ENCODE measurements around the gene MYLIP. TPM values are rescaled to one million over a fixed set of nuclear protein-coding genes. Genes with fewer than 3 reads are reported as not detected.
A peak's percentile ranks its signal among the peaks of the same experiment; 100 is the strongest.
"Not testable (repeated sequence)": the region's sequence is repeated elsewhere in the genome, so short reads cannot be mapped to it uniquely, and the experiment has no call there.

MYLIP gene
- total RNA-seq, 1 experiment from 2014 or later: 10.5 TPM

- no peak for DNase-seq (ENCODE audit: low read depth)
Measured at GRCh38 chr6:16173167-16173940, 44.5 kb downstream of the MYLIP start.

DNA sequence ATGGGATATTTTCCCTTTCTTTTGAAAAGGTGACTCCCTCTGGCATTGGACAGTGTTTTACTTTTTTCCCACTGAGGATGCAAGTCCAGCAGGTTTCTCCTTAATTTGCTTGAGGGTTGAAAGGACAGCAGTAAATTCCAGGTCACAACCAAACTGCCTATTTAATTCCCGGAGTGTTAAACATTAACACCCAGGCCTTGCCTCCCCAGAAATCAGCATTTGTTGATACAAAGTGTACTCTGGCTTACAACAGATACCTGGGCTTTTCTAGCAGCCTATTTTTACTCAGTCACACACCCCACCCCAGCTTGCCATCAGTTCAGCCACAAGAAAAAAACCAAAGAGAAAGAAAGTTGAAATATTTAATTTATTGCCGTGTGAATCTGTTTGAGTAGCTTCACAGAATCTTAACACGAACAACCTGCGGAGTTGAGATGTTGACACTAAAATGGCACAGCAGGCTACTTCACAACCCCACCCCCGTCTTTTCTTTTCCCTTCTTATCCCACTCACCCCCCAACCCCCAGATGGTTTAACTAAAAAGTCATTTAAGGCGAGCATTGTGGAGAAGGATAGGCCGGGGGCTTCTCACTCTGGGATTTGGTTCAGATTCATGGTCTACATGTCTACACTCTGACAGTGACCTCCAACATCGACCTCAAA is 45.7 kb downstream of the MYLIP start:
- no peak for DNase-seq (ENCODE audit: low read depth)

- DNase-seq (ENCODE audit: low read depth): not testable (repeated sequence)
Measured at GRCh38 chr6:16176600-16176999, 47.7 kb downstream of the MYLIP start.

GRCh38 chr6:16177881-16178280 is 49.0 kb downstream of the MYLIP start:
- DNase-seq (ENCODE audit: low read depth): no peak

DNA sequence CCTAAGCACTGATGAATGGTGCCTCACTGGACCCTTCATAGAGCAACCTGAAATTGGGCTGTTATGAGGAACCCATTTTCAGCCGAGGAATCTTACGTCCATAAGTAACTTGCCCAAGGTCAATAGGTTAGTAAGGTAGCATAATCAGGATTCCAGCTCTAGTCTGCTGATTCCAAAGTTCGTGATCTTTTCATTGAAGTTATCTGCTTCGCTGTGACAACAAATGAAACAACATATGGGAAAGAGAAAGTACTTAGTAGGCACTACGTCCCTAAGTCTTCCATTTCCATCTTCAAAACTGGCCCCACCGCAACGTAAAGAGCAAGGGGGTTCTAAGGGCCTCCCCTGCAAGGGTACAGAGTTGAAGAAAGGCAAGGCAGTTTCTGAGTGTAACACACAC is 49.5 kb downstream of the MYLIP start:
- DNase-seq (ENCODE audit: low read depth): no peak

GRCh38 chr6:16179063-16179462 is 50.2 kb downstream of the MYLIP start:
- DNase-seq (ENCODE audit: low read depth): no peak

- no peak for DNase-seq (ENCODE audit: low read depth)
Measured at GRCh38 chr6:16179970-16180431, 51.1 kb downstream of the MYLIP start.

DNA sequence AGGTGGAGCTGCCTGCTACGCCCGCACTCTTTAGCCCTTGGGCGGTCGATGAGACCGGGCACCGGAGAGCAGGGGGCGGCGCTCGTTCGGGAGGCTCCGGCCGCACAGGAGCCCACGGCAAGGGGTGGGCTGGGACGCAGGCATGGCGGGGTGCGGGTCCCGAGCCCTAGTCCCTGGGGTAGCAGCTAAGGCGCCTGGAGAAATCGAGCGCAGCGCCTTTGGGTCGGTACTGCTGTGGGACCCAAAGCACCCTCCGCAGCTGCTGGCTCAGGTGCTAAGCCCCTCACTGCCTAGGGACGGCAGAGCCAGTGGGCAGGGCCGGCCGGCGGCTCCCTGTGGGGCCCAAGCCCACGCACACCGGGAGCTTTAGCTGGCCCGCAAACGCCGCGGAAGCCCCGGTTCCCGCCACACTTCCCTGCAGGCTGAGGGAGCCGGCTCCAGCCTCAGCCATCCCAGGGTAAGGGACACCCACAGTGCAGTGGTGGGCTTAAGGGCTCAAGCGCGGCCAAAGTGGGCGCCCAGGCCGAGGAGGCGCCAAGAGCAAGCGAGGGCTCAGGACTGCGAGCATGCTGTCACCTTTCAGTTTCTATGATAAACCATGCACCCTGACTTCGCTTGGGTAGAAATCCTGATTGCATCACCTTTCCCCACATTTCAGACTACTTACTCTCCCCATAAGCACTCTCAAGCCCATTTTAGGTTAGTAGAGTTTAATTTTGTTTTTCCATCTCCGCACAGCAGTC is 52.0 kb downstream of the MYLIP start:
- DNase-seq (ENCODE audit: low read depth): no peak

DNA sequence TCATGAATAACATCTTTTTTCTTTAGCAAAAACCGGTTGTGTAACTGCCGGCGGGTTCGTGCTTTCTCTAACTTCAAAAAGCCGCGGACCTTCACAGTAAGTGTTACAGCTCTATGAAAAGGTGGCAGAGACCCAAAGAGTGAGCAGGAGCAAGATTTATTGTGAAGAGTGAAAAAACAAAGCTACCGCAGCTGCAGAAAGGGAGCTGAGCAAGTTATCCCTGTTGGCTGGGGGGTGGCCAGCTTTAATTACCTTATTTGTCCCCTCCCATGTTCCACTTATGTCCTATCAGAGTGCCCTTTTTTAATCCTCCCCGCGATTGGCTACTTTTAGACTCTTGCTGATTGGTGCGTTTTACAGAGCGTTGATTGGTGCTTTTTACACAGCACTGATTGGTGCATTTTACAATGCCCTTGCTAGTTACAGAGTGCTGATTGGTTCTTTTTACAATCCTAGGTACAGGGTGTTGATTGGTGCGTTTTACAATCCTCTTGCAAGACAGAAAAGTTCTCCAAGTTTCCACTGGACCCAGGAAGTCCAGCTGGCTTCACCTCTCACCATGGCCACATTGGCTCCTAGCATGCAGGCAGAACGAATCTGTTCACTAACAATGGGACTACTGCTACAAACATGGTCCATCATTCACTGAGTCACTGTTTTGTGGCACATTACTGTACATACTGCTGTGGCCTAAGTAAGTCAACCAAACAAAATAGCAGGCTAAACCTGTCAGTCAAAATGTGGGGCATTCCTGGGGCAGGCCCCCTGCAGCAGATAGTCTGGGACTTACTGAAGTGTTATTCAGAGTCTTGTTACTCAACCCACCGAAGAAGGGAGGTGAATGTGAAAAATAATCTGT is 52.8 kb downstream of the MYLIP start:
- no peak for DNase-seq (ENCODE audit: low read depth)

- DNase-seq (ENCODE audit: low read depth): peak; percentile 33
Measured at GRCh38 chr6:16183187-16183664, 54.3 kb downstream of the MYLIP start.

DNA sequence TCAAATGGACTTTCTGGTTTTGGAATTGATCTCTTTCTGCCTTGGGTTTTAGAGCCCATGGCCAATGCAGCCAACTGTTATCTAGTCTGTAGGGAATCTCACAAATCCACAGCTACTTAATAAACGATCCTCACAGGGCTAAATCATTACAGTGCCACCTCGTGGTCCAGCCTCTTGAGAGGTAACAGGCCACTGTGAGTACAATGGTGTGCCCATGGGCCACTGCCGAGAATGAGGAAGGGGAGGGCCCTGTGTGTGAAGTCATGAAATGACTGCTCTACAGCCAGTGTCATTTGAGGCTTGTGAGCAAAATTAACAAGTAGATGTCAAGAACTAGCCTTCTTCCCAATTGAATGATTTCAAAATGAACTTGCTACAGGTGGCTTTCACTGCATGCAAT is 55.2 kb downstream of the MYLIP start:
- DNase-seq (ENCODE audit: low read depth): peak; percentile 51

DNA sequence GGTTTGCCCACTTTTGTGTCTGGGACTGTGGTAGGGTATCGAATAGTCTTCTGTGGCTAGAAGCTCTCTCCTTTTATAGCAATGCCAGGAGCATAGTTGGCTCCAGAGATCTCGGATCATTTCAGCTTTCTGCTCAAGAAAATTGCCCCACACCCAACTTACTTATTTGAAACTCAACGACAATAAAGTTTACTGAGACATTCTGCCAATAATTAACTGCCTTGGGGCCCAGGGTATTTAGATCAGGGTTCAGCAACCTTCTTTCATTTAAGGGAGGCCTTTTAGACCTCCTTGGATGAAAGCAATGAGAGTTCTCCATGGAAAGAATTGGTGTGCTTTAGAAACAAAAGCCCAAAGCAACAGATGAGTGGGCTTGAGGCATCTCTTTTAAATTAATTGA is 55.7 kb downstream of the MYLIP start:
- DNase-seq (ENCODE audit: low read depth): no peak

- no peak for DNase-seq (ENCODE audit: low read depth)
Measured at GRCh38 chr6:16187176-16187575, 58.3 kb downstream of the MYLIP start.

DNA sequence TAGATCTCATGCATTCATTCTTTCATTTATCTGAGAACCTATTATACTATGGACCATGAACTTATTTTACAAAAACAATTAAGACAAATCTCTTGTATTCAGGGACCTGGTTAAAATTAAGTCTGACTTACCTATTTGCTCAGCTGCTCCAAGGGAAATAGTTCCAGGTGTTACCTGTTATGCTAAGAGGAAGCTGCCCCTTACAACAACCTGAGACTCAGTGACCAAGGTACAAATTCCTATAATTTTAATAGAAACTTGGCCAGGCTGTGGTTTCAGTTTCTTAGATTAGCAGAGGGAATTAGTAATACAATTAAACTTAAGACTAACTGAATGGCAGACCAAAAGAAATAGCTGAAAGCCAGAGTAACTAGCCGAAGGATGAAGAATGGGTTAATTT is 61.3 kb downstream of the MYLIP start:
- no peak for DNase-seq (ENCODE audit: low read depth)

DNA sequence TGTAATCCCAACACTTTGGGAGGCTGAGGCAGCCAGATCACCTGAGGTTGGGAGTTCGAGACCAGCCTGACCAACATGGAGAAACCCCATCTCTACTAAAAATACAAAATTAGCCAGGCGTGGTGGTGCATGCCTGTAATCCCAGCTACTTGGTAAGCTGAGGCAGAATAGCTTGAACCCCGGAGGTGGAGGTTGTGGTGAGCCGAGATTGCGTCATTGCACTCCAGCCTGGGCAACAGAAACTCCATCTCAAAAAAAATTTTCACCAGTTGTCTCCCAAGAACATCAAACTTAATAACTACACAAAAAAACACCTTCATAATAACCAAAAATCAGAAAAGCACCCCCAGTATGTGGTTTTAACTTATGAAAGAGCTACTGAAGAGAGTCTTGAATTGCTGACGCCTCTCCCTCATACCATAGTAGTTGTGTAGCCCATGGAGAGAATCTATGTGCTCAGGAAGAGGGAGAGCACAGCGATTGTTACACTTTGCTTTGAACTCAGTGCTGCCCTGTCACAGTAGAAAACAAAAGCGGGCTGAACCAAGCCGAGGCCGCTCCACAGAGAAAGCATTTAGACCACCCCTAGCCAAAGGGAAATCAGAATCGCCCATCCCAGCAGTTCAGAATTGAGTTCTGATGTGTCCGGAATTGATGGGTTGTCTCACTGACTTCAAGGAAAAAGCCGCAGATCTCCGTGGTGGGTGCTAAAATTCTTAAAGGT is 67.5 kb downstream of the MYLIP start:
- DNase-seq (ENCODE audit: low read depth): no peak

- no peak for DNase-seq (ENCODE audit: low read depth)
Measured at GRCh38 chr6:16196984-16197546, 68.2 kb downstream of the MYLIP start.

Data from Daoy (cell line).